Astrocyte (in vitro differentiated cells and primary cell): ENCODE results near the gene SRCAP.

Experiments
- CTCF ChIP-seq: IDR thresholded peaks from 2 replicates; pipeline ENCODE4 v1.5.1; 2011; ENCODE audit warnings: low read depth, mild to moderate bottlenecking, inconsistent platforms, low read length, moderate library complexity; ENCODE audit not compliant: insufficient read depth
- EZH2 ChIP-seq: IDR thresholded peaks from 2 replicates; pipeline ENCODE4 v1.6.1; 2012; ENCODE audit warnings: mild to moderate bottlenecking, low read length, inconsistent platforms; ENCODE audit not compliant: insufficient read depth

- TF ChIP-seq CTCF = no peak
- no peak for TF ChIP-seq EZH2
Measured at GRCh38 chr16:30722443-30722842, 23.5 kb downstream of the SRCAP start.
